B cell (primary cell): Measurements from ENCODE around the gene TRPM1. TPM values are rescaled to one million over a fixed set of nuclear protein-coding genes. Genes with fewer than 3 reads are reported as not detected.
A peak's percentile ranks its signal among the peaks of the same experiment; 100 is the strongest.

Source experiments
- ATAC-seq: fragments of 200-7000 bp; cut with Tn5 transposase; one replicate; pipeline ENCODE4 v1.10.0; 2021; ENCODE audit warnings: low read depth, mild to moderate bottlenecking, moderate number of reproducible peaks, moderate library complexity
- CTCF ChIA-PET: fragments of 350-600 bp; sonication (Branson Sonifier 250); formaldehyde crosslinking; loops from one replicate; lab custom pipeline; 2021; ENCODE audit warnings: antibody characterized with exemption, inconsistent platforms; lab: Charles Lee
- POLR2A ChIA-PET: fragments of 350-600 bp; sonication (Branson Sonifier 250); formaldehyde crosslinking; loops from one replicate; lab custom pipeline; 2021; ENCODE audit warnings: antibody characterized with exemption; lab: Charles Lee
- DNase-seq: peaks from one replicate; pipeline ENCODE4 v3.0.0; 2013
- H2AFZ ChIP-seq: 2 replicates; pipeline ENCODE4 v1.6.1; 2012; ENCODE audit warnings: mild to moderate bottlenecking, low read depth, low read length; ENCODE audit not compliant: insufficient read depth, poor library complexity, severe bottlenecking
- H3K27ac ChIP-seq, 2 donors: 1 replicate in 1 of 2; 2 replicates in 1 of 2; pipeline ENCODE4 v1.5.1; 2012 to 2013; ENCODE audit warnings: low read length in 2 of 2, mild to moderate bottlenecking in 2 of 2, moderate library complexity in 1 of 2
- H3K27me3 ChIP-seq, 4 experiments: fragments of 200-600 bp in 1 of 4; sonication (generic) in 1 of 4; replicated peaks in 1 of 4; 1 replicate in 2 of 4; 2 replicates in 2 of 4; pipeline versions ENCODE4 v1.6.1 to v1.7.0; 2013 to 2016; ENCODE audit warnings: low read length in 3 of 4, mild to moderate bottlenecking in 2 of 4, mixed read lengths in 1 of 4, moderate library complexity in 1 of 4; ENCODE audit not compliant: insufficient read depth in 4 of 4, control insufficient read depth in 3 of 4; ENCODE audit errors: control extremely low read depth in 1 of 4
- H3K36me3 ChIP-seq, 2 experiments: replicated peaks in 1 of 2; 1 replicate in 1 of 2; 2 replicates in 1 of 2; pipeline versions ENCODE4 v1.6.1 to v1.7.1; 2013; ENCODE audit warnings: low read length in 1 of 2; ENCODE audit not compliant: insufficient read depth in 2 of 2, control insufficient read depth in 1 of 2; ENCODE audit errors: control extremely low read depth in 1 of 2, extremely low read depth in 1 of 2
- H3K4me1 ChIP-seq, 2 donors: fragments of 200-600 bp in 1 of 2; sonication (generic) in 1 of 2; 1 replicate in 1 of 2; 2 replicates in 1 of 2; pipeline versions ENCODE4 v1.5.1 to v1.6.1; 2013 to 2017; ENCODE audit warnings: low read length in 2 of 2; ENCODE audit not compliant: control insufficient read depth in 2 of 2, insufficient read depth in 2 of 2
- H3K4me2 ChIP-seq: replicated peaks from 2 replicates; pipeline ENCODE3; 2012; ENCODE audit warnings: mild to moderate bottlenecking, low read depth, low read length; ENCODE audit not compliant: poor library complexity, severe bottlenecking
- H3K4me3 ChIP-seq, 5 experiments: fragments of 200-600 bp in 1 of 5; sonication (generic) in 1 of 5; 1 replicate in 3 of 5; 2 replicates in 2 of 5; pipeline versions ENCODE4 v1.5.1 to v1.7.0; 2011 to 2016; ENCODE audit warnings: low read length in 4 of 5, mild to moderate bottlenecking in 4 of 5, low read depth in 2 of 5, control low read depth in 1 of 5, moderate library complexity in 1 of 5; ENCODE audit not compliant: insufficient read depth in 1 of 5; ENCODE audit errors: control extremely low read depth in 1 of 5, extremely low read depth in 1 of 5
- H3K79me2 ChIP-seq: fragments of 200-600 bp; sonication (generic); one replicate; pipeline ENCODE4 v1.6.0; 2016; ENCODE audit warnings: low read length; ENCODE audit not compliant: control insufficient read depth, insufficient read depth
- H3K9ac ChIP-seq: fragments of 200-600 bp; sonication (generic); 2 replicates; pipeline ENCODE4 v1.6.1; 2017; ENCODE audit warnings: mild to moderate bottlenecking, low read length, moderate library complexity
- H3K9me3 ChIP-seq, 3 donors: one replicate each; pipeline versions ENCODE4 v1.6.1 to v1.7.1; 2013; ENCODE audit warnings: low read length in 2 of 3; ENCODE audit not compliant: control insufficient read depth in 2 of 3, insufficient read depth in 1 of 3; ENCODE audit errors: control extremely low read depth in 1 of 3
- H4K20me1 ChIP-seq: 2 replicates; pipeline ENCODE4 v1.6.0; 2012; ENCODE audit warnings: mild to moderate bottlenecking, low read length; ENCODE audit not compliant: insufficient read depth, control insufficient read depth, poor library complexity, severe bottlenecking
- H3K27ac Mint-ChIP-seq: one replicate; pipeline ENCODE4 v1.8.0; 2021; ENCODE audit warnings: mixed read lengths
- H3K27me3 Mint-ChIP-seq: one replicate; pipeline ENCODE4 v1.8.0; 2021; ENCODE audit warnings: mixed read lengths
- H3K4me1 Mint-ChIP-seq: one replicate; pipeline ENCODE4 v1.8.0; 2021; ENCODE audit warnings: mixed read lengths
- H3K4me3 Mint-ChIP-seq: one replicate; pipeline ENCODE4 v1.8.0; 2021; ENCODE audit warnings: mixed read lengths
- H3K9me3 Mint-ChIP-seq: one replicate; pipeline ENCODE4 v1.8.0; 2022; ENCODE audit warnings: mixed read lengths; ENCODE audit not compliant: insufficient read depth
- EZH2 ChIP-seq: IDR thresholded peaks from 2 replicates; pipeline ENCODE4 v1.6.1; 2012; ENCODE audit warnings: borderline replicate concordance, low read depth, mild to moderate bottlenecking, moderate library complexity, low read length; ENCODE audit not compliant: insufficient read depth, poor library complexity, severe bottlenecking
- WGBS: methylation state at CpG from one replicate; pipeline ENCODE4 v1.1.5; 2013; ENCODE audit warnings: missing lambda C conversion rate; ENCODE audit not compliant: insufficient coverage; 5-methylcytosine and 5-hydroxymethylcytosine counted together
- intact Hi-C: fragments of 100-400 bp; cut with micrococcal nuclease; formaldehyde crosslinking; loops from one replicate; pipeline ENCODE4 v1.10.0; 2022
- polyA plus RNA-seq: library from polyadenylated mRNA; depleted of rRNA; stranded (reverse); fragments of >200 nt; gene quantifications from 2 replicates; pipeline ENCODE4 v1.2.3, GENCODE V29; 2012
- total RNA-seq, 2 donors: library from RNA; stranded (reverse); fragments of 120-200 nt in 1 of 2; gene quantifications; 1 replicate in 1 of 2; 2 replicates in 1 of 2; pipeline versions ENCODE4 v1.2.3 to v1.2.4, GENCODE V29; 2013 to 2022
- TF ChIP-seq, protein P1 (sequence below): fragments of 200-600 bp; IDR thresholded peaks from one replicate; pipeline ENCODE4 v1.8.0; 2022; ENCODE audit warnings: antibody characterized with exemption, mild to moderate bottlenecking

The TRPM1 gene
- total and polyA plus RNA-seq, 2 donors (not counting 1 experiment from before 2014, with no cell fraction given): 0.07 TPM; not detected in 1

DNA sequence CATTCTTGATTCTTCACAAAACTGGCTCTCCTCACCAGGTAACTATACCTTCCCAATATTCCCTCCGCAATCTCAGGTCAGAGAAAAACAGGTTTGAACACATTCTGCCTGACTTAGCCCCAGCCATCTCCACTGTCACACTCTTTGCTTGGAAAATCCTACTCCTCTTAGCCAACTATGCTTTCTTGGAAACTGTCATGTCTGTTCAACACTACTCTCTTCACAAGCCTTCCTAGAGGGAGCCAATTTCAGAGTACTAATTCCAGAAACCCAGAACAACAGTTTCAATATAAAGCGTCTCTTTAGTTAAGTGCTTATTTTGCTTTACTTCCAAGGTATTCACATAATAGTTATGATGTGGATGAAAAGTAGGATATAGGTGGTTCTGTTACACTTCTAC is 131.8 kb downstream of the TRPM1 start:
- H3K4me3 Mint-ChIP-seq: no peak overlapping the region
- H3K9me3 ChIP-seq: no peaks in the 10 kb centered on the region
- no peak for ATAC-seq
- peaks cover 49% of the 10 kb centered on the region for H3K4me1 Mint-ChIP-seq
- H3K27ac Mint-ChIP-seq: peak overlapping the region; percentile 50
- WGBS: 100% methylated on average over 1 of the region's 2 CpGs
- intact Hi-C loops: no loop called here
- no peak overlapping the region for H2AFZ ChIP-seq
- peak overlapping the region in 1 of 2 donors; percentile 9 for H3K27ac ChIP-seq
- peaks cover 51% of the 10 kb centered on the region for H3K79me2 ChIP-seq
- H3K4me3 ChIP-seq: no peak overlapping the region
- peaks cover 8 to 18% of the 10 kb centered on the region in 2 donors for H3K4me1 ChIP-seq
- no peaks in the 10 kb centered on the region for H3K27me3 Mint-ChIP-seq
- H4K20me1 ChIP-seq: peaks cover 45% of the 10 kb centered on the region
- no peak overlapping the region for H3K9ac ChIP-seq
- DNase-seq: no peak
- no peak overlapping the region for H3K4me2 ChIP-seq
- POLR2A ChIA-PET: no interaction called here
- CTCF ChIA-PET: interaction anchor here (1.4 to 7.4 kb wide), 4 partner anchors 8 to 161 kb away, joined by 3 to 73 read pairs (median 10); no protein-coding TSS in a partner anchor
- no peaks in the 10 kb centered on the region for H3K27me3 ChIP-seq
- H3K9me3 Mint-ChIP-seq: no peaks in the 10 kb centered on the region
- no peak for TF ChIP-seq EZH2
- TF ChIP-seq, protein P1, sequence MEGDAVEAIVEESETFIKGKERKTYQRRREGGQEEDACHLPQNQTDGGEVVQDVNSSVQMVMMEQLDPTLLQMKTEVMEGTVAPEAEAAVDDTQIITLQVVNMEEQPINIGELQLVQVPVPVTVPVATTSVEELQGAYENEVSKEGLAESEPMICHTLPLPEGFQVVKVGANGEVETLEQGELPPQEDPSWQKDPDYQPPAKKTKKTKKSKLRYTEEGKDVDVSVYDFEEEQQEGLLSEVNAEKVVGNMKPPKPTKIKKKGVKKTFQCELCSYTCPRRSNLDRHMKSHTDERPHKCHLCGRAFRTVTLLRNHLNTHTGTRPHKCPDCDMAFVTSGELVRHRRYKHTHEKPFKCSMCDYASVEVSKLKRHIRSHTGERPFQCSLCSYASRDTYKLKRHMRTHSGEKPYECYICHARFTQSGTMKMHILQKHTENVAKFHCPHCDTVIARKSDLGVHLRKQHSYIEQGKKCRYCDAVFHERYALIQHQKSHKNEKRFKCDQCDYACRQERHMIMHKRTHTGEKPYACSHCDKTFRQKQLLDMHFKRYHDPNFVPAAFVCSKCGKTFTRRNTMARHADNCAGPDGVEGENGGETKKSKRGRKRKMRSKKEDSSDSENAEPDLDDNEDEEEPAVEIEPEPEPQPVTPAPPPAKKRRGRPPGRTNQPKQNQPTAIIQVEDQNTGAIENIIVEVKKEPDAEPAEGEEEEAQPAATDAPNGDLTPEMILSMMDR: no peak
- peaks cover 30 to 79% of the 10 kb centered on the region in 2 experiments for H3K36me3 ChIP-seq

DNA sequence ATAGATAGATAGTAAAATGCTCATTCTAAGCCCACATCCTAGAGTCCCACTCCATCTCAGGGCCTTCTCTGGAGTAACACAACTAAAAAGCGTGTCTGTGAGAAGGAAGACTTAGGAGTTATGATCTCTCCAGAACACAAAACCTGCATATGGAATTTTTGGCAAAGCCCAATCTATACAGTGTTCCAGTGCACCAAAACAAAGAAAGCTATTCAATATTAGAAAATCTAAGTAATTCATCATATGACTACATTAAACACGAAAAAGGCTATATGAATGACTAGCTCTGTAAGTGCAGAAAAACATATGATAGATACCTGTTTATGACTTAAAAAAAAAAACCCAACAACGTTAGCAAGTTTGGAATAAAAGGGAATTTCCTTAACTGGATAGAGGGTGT is 137.8 kb downstream of the TRPM1 start:
- Mint-ChIP-seq H3K27ac (no peak overlapping the region), H3K4me3 (no peak overlapping the region), H3K27me3 (no peaks in the 10 kb centered on the region), H3K4me1 (peaks cover 30% of the 10 kb centered on the region), H3K9me3 (no peaks in the 10 kb centered on the region)
- Histone ChIP-seq H3K9me3 (no peaks in the 10 kb centered on the region), H3K4me2 (no peak overlapping the region), H3K4me3 (no peak overlapping the region), H3K79me2 (peaks cover 30% of the 10 kb centered on the region), H3K36me3 (peaks cover 28 to 86% of the 10 kb centered on the region in 2 experiments), H3K27ac (no peak overlapping the region), H3K4me1 (peaks cover 4% of the 10 kb centered on the region in 2 donors), H3K27me3 (no peaks in the 10 kb centered on the region), H3K9ac (no peak overlapping the region), H2AFZ (no peak overlapping the region), H4K20me1 (peaks cover 44% of the 10 kb centered on the region)
- TF ChIP-seq, protein P1: no peak
- no peak for TF ChIP-seq EZH2
- intact Hi-C loops: no loop called here
- ATAC-seq (no peak), DNase-seq (no peak)
- ChIA-PET POLR2A (no interaction called here), CTCF (interaction anchor here (1.3 to 7.4 kb wide), 2 partner anchors 51 to 167 kb away, joined by 3 to 73 read pairs; no protein-coding TSS in a partner anchor)
- WGBS: no CpG with 5 or more reads among the region's 3 CpGs
